ENCODE results near the gene ANKRD63.

DNA sequence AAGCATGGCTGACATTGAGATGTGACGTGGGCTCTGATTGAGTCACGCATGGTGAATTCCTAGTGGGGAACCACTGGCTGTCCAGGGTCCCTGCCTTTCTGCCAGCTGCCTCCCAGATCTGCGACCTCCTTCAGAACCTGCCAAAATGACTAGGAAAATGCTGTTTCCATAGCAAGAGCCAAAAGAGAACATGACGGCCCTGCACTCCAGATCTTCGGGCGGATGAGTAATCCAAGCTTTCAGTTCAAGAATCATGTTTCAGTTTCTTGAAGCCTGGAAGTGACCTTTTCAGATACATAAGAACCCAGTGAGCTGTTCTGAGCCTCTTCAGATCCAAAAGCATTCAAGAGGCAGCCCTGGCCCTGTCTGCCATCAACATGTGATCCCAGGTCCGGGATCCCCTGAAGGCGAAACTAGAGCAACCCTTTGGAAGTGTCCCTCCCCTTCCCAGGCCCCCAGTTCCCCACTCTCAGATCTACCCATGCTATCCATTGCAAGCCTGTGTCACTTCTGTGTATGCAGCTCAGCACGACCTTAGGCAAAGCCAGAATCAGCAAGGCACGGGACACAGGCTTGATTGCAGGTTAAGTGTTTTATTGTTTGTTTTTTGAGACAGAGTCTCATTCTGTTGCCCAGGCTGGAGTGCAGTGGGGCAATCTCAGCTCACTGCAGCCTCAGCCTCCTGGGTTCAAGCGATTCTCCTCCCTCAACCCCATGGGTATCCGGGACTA, 19.7 kb downstream of the ANKRD63 start:
- TF ChIP-seq, protein P1, sequence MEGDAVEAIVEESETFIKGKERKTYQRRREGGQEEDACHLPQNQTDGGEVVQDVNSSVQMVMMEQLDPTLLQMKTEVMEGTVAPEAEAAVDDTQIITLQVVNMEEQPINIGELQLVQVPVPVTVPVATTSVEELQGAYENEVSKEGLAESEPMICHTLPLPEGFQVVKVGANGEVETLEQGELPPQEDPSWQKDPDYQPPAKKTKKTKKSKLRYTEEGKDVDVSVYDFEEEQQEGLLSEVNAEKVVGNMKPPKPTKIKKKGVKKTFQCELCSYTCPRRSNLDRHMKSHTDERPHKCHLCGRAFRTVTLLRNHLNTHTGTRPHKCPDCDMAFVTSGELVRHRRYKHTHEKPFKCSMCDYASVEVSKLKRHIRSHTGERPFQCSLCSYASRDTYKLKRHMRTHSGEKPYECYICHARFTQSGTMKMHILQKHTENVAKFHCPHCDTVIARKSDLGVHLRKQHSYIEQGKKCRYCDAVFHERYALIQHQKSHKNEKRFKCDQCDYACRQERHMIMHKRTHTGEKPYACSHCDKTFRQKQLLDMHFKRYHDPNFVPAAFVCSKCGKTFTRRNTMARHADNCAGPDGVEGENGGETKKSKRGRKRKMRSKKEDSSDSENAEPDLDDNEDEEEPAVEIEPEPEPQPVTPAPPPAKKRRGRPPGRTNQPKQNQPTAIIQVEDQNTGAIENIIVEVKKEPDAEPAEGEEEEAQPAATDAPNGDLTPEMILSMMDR (IDR thresholded peaks at IDR 0.05), result no peak
- no peak for TF ChIP-seq EZH2 (IDR thresholded peaks at IDR 0.05; ENCODE audit: borderline replicate concordance, insufficient read depth, low read depth, low read length, poor library complexity, severe bottlenecking)

Data from B cell (primary cell).